ENCODE data around the gene ACP6. TPM values are rescaled to one million over a fixed set of nuclear protein-coding genes. Genes with fewer than 3 reads are reported as not detected.

The ACP6 gene
- total RNA-seq, 2 experiments from 2014 or later = 20.0 to 38.6 TPM

- Histone ChIP-seq H3K9me3 (ENCODE audit: low read length) (no peaks in the 10 kb centered on the region), H3K4me1 (ENCODE audit: insufficient read depth, low read length, poor library complexity, severe bottlenecking) (peaks cover 6% of the 10 kb centered on the region), H4K20me1 (ENCODE audit: insufficient read depth, low read length) (no peaks in the 10 kb centered on the region), H2AFZ (ENCODE audit: low read length) (no peak overlapping the region), H3K36me3 (ENCODE audit: insufficient read depth, low read length) (peaks cover 44% of the 10 kb centered on the region), H3K79me2 (ENCODE audit: insufficient read depth, low read depth, low read length) (no peaks in the 10 kb centered on the region), H3K27ac (ENCODE audit: low read depth, low read length, poor library complexity, severe bottlenecking) (no peak overlapping the region), H3K4me3 (ENCODE audit: low read depth, low read length, poor library complexity, severe bottlenecking) (no peak overlapping the region), H3K9me2 (ENCODE audit: insufficient read depth, low read length) (no peaks in the 10 kb centered on the region), H3K4me2 (ENCODE audit: low read length) (no peak overlapping the region)
- no peak for DNase-seq (ENCODE audit: low spot score)
- ChIA-PET CTCF (ENCODE audit: unreplicated experiment) (no interaction called here), POLR2A (no interaction called here)
- no TSS peak for BruUV-seq (replicated peaks)
- TF ChIP-seq EZH2phosphoT487 (IDR thresholded peaks at IDR 0.05; ENCODE audit: borderline replicate concordance, low read depth, low read length) (no peak), CTCF (conservative IDR thresholded peaks at IDR 0.05; ENCODE audit: low read length) (no peak)
- intact Hi-C loops (cut with micrococcal nuclease; ENCODE audit: unreplicated experiment) = no loop called here
These were observed 49.8 kb downstream of the ACP6 start for GRCh38 chr1:147620543-147620942.

GRCh38 chr1:147619741-147620140 lies 50.6 kb downstream of the ACP6 start:
- Histone ChIP-seq H3K9me3 (ENCODE audit: low read length) (no peaks in the 10 kb centered on the region), H3K4me2 (ENCODE audit: low read length) (no peak overlapping the region), H3K4me1 (ENCODE audit: insufficient read depth, low read length, poor library complexity, severe bottlenecking) (no peaks in the 10 kb centered on the region), H4K20me1 (ENCODE audit: insufficient read depth, low read length) (no peaks in the 10 kb centered on the region), H3K27ac (ENCODE audit: low read depth, low read length, poor library complexity, severe bottlenecking) (no peak overlapping the region), H3K9me2 (ENCODE audit: insufficient read depth, low read length) (no peaks in the 10 kb centered on the region), H3K36me3 (ENCODE audit: insufficient read depth, low read length) (peaks cover 50% of the 10 kb centered on the region), H2AFZ (ENCODE audit: low read length) (no peak overlapping the region), H3K79me2 (ENCODE audit: insufficient read depth, low read depth, low read length) (no peaks in the 10 kb centered on the region), H3K4me3 (ENCODE audit: low read depth, low read length, poor library complexity, severe bottlenecking) (no peak overlapping the region)
- ChIA-PET CTCF (ENCODE audit: unreplicated experiment) (no interaction called here), POLR2A (no interaction called here)
- no peak for TF ChIP-seq CTCF (conservative IDR thresholded peaks at IDR 0.05; ENCODE audit: low read length)
- no peak for TF ChIP-seq EZH2phosphoT487 (IDR thresholded peaks at IDR 0.05; ENCODE audit: borderline replicate concordance, low read depth, low read length)
- no peak for DNase-seq (ENCODE audit: low spot score)
- intact Hi-C loops (cut with micrococcal nuclease; ENCODE audit: unreplicated experiment) = no loop called here
- BruUV-seq (replicated peaks) = no TSS peak

GRCh38 chr1:147618771-147619170 lies 51.6 kb downstream of the ACP6 start:
- H3K36me3 ChIP-seq (ENCODE audit: insufficient read depth, low read length) = peaks cover 59% of the 10 kb centered on the region
- CTCF ChIA-PET (ENCODE audit: unreplicated experiment) = no interaction called here
- TF ChIP-seq EZH2phosphoT487 (IDR thresholded peaks at IDR 0.05; ENCODE audit: borderline replicate concordance, low read depth, low read length) (no peak), CTCF (conservative IDR thresholded peaks at IDR 0.05; ENCODE audit: low read length) (no peak)
- intact Hi-C loops (cut with micrococcal nuclease; ENCODE audit: unreplicated experiment) = no loop called here
- POLR2A ChIA-PET = no interaction called here
- no peak overlapping the region for H3K4me3 ChIP-seq (ENCODE audit: low read depth, low read length, poor library complexity, severe bottlenecking)
- H3K4me2 ChIP-seq (ENCODE audit: low read length) = no peak overlapping the region
- H2AFZ ChIP-seq (ENCODE audit: low read length) = no peak overlapping the region
- H3K9me3 ChIP-seq (ENCODE audit: low read length) = no peaks in the 10 kb centered on the region
- no peaks in the 10 kb centered on the region for H3K4me1 ChIP-seq (ENCODE audit: insufficient read depth, low read length, poor library complexity, severe bottlenecking)
- H3K27ac ChIP-seq (ENCODE audit: low read depth, low read length, poor library complexity, severe bottlenecking) = no peak overlapping the region
- no peaks in the 10 kb centered on the region for H4K20me1 ChIP-seq (ENCODE audit: insufficient read depth, low read length)
- H3K79me2 ChIP-seq (ENCODE audit: insufficient read depth, low read depth, low read length) = no peaks in the 10 kb centered on the region
- no peak for DNase-seq (ENCODE audit: low spot score)
- no TSS peak for BruUV-seq (replicated peaks)
- H3K9me2 ChIP-seq (ENCODE audit: insufficient read depth, low read length) = no peaks in the 10 kb centered on the region
